BLaER1 (cell line): ENCODE measurements around the gene HOXA2.

Experiments
- H3K27ac ChIP-seq: shearing (Covaris generic); formaldehyde crosslinking; 2 replicates; pipeline ENCODE4 v1.8.1; 2022
- H3K27me3 ChIP-seq: shearing (Covaris generic); formaldehyde crosslinking; 2 replicates; pipeline ENCODE4 v1.8.1; 2022
- H3K36me3 ChIP-seq: shearing (Covaris generic); formaldehyde crosslinking; 2 replicates; pipeline ENCODE4 v1.8.1; 2022
- H3K4me1 ChIP-seq: shearing (Covaris generic); formaldehyde crosslinking; 2 replicates; pipeline ENCODE4 v1.8.1; 2022
- H3K4me2 ChIP-seq: shearing (Covaris generic); formaldehyde crosslinking; 2 replicates; pipeline ENCODE4 v1.8.1; 2022
- H3K4me3 ChIP-seq: shearing (Covaris generic); formaldehyde crosslinking; 2 replicates; pipeline ENCODE4 v1.8.1; 2022
- H3K9ac ChIP-seq: shearing (Covaris generic); formaldehyde crosslinking; 2 replicates; pipeline ENCODE4 v1.8.1; 2022
- H3K9me3 ChIP-seq: shearing (Covaris generic); formaldehyde crosslinking; 2 replicates; pipeline ENCODE4 v1.8.1; 2022
- H4K20me1 ChIP-seq: shearing (Covaris generic); formaldehyde crosslinking; 2 replicates; pipeline ENCODE4 v1.8.1; 2022
- Cebpa-rat ChIP-seq: shearing (Covaris generic); IDR thresholded peaks from 2 replicates; pipeline ENCODE4 v1.8.1; 2022

The HOXA2 gene

GRCh38 chr7:27124902-27125689 lies 22.6 kb upstream of the HOXA2 start:
- Histone ChIP-seq H3K9ac (no peak overlapping the region), H3K4me1 (no peaks in the 10 kb centered on the region), H3K27me3 (no peaks in the 10 kb centered on the region), H3K9me3 (peaks cover 20% of the 10 kb centered on the region), H3K4me3 (no peak overlapping the region), H3K27ac (no peak overlapping the region), H3K4me2 (no peak overlapping the region), H3K36me3 (no peaks in the 10 kb centered on the region), H4K20me1 (no peaks in the 10 kb centered on the region)
- no peak for TF ChIP-seq Cebpa-rat

- H4K20me1 ChIP-seq = no peaks in the 10 kb centered on the region
- no peak overlapping the region for H3K4me3 ChIP-seq
- no peak overlapping the region for H3K9ac ChIP-seq
- H3K36me3 ChIP-seq = no peaks in the 10 kb centered on the region
- no peak overlapping the region for H3K27ac ChIP-seq
- H3K4me1 ChIP-seq = no peaks in the 10 kb centered on the region
- H3K9me3 ChIP-seq = peaks cover 12% of the 10 kb centered on the region
- no peaks in the 10 kb centered on the region for H3K27me3 ChIP-seq
- no peak for TF ChIP-seq Cebpa-rat
- no peak overlapping the region for H3K4me2 ChIP-seq
Observed at GRCh38 chr7:27124096-27124901, 21.8 kb upstream of the HOXA2 start.

GRCh38 chr7:27123477-27124053 lies 21.1 kb upstream of the HOXA2 start:
- H3K4me1 ChIP-seq = no peaks in the 10 kb centered on the region

GRCh38 chr7:27123007-27123476 lies 20.6 kb upstream of the HOXA2 start:
- no peak overlapping the region for H3K4me3 ChIP-seq
- H3K9me3 ChIP-seq = peaks cover 9% of the 10 kb centered on the region
- H3K36me3 ChIP-seq = no peaks in the 10 kb centered on the region
- no peaks in the 10 kb centered on the region for H3K4me1 ChIP-seq
- no peak for TF ChIP-seq Cebpa-rat
- no peaks in the 10 kb centered on the region for H3K27me3 ChIP-seq
- H3K27ac ChIP-seq = no peak overlapping the region
- no peaks in the 10 kb centered on the region for H4K20me1 ChIP-seq
- H3K4me2 ChIP-seq = no peak overlapping the region
- H3K9ac ChIP-seq = no peak overlapping the region

More at GRCh38 chr7:27123477-27124053, 21.1 kb upstream of the HOXA2 start:
- Histone ChIP-seq H3K4me3 (no peak overlapping the region), H3K4me2 (no peak overlapping the region), H3K27me3 (no peaks in the 10 kb centered on the region), H3K36me3 (no peaks in the 10 kb centered on the region), H3K9ac (no peak overlapping the region), H3K9me3 (peaks cover 9% of the 10 kb centered on the region), H4K20me1 (no peaks in the 10 kb centered on the region), H3K27ac (no peak overlapping the region)
- no peak for TF ChIP-seq Cebpa-rat

GRCh38 chr7:27122077-27122910 lies 19.8 kb upstream of the HOXA2 start:
- no peaks in the 10 kb centered on the region for H3K36me3 ChIP-seq
- H3K4me1 ChIP-seq = no peaks in the 10 kb centered on the region
- H3K4me3 ChIP-seq = no peak overlapping the region
- no peaks in the 10 kb centered on the region for H3K27me3 ChIP-seq
- TF ChIP-seq Cebpa-rat = no peak
- no peak overlapping the region for H3K9ac ChIP-seq
- H3K27ac ChIP-seq = no peak overlapping the region
- no peaks in the 10 kb centered on the region for H4K20me1 ChIP-seq
- H3K4me2 ChIP-seq = no peak overlapping the region
- peaks cover 9% of the 10 kb centered on the region for H3K9me3 ChIP-seq

GRCh38 chr7:27121684-27122076 lies 19.2 kb upstream of the HOXA2 start:
- H3K4me3 ChIP-seq = no peak overlapping the region
- H3K27ac ChIP-seq = no peak overlapping the region
- H3K36me3 ChIP-seq = no peaks in the 10 kb centered on the region

GRCh38 chr7:27119412-27119911 lies 17.0 kb upstream of the HOXA2 start:
- TF ChIP-seq Cebpa-rat = no peak
- Histone ChIP-seq H4K20me1 (no peaks in the 10 kb centered on the region), H3K4me3 (no peak overlapping the region), H3K27me3 (no peaks in the 10 kb centered on the region), H3K36me3 (no peaks in the 10 kb centered on the region), H3K4me2 (no peak overlapping the region), H3K4me1 (no peaks in the 10 kb centered on the region), H3K9ac (no peak overlapping the region), H3K27ac (no peak overlapping the region), H3K9me3 (peaks cover 9% of the 10 kb centered on the region)

More at GRCh38 chr7:27121684-27122076, 19.2 kb upstream of the HOXA2 start:
- no peak overlapping the region for H3K9ac ChIP-seq
- H4K20me1 ChIP-seq = no peaks in the 10 kb centered on the region
- no peak overlapping the region for H3K4me2 ChIP-seq
- H3K4me1 ChIP-seq = no peaks in the 10 kb centered on the region
- TF ChIP-seq Cebpa-rat = no peak
- peaks cover 9% of the 10 kb centered on the region for H3K9me3 ChIP-seq
- H3K27me3 ChIP-seq = no peaks in the 10 kb centered on the region

GRCh38 chr7:27118580-27118979 lies 16.1 kb upstream of the HOXA2 start:
- Histone ChIP-seq H3K4me2 (no peak overlapping the region), H3K4me1 (no peaks in the 10 kb centered on the region), H3K27ac (no peak overlapping the region), H3K9me3 (peaks cover 2% of the 10 kb centered on the region), H4K20me1 (no peaks in the 10 kb centered on the region), H3K27me3 (no peaks in the 10 kb centered on the region), H3K9ac (no peak overlapping the region), H3K4me3 (no peak overlapping the region), H3K36me3 (no peaks in the 10 kb centered on the region)
- no peak for TF ChIP-seq Cebpa-rat

GRCh38 chr7:27117887-27118491 lies 15.5 kb upstream of the HOXA2 start:
- H3K27me3 ChIP-seq = no peaks in the 10 kb centered on the region
- H3K9ac ChIP-seq = no peak overlapping the region
- TF ChIP-seq Cebpa-rat = no peak
- peaks cover 6% of the 10 kb centered on the region for H3K9me3 ChIP-seq
- H3K4me3 ChIP-seq = no peak overlapping the region
- H3K4me1 ChIP-seq = no peaks in the 10 kb centered on the region
- no peaks in the 10 kb centered on the region for H4K20me1 ChIP-seq
- H3K4me2 ChIP-seq = no peak overlapping the region
- H3K27ac ChIP-seq = no peak overlapping the region
- H3K36me3 ChIP-seq = no peaks in the 10 kb centered on the region
